ENCODE results near the gene TUBB6.

TUBB6 gene

GRCh38 chr18:12307701-12308385, at the start of gene TUBB6:
TUBB6 (plus strand) TSS chr18:12308241; CDS start chr18:12308293, 52 bp downstream.
- DNase-seq: peak; percentile 56

- no peak for DNase-seq
Observed at GRCh38 chr18:12258719-12259705, 49.0 kb upstream of the TUBB6 start.

GRCh38 chr18:12262748-12263147, 45.3 kb upstream of the TUBB6 start:
- no peak for DNase-seq

- no peak for DNase-seq
Observed at GRCh38 chr18:12264864-12265263, 43.2 kb upstream of the TUBB6 start.

GRCh38 chr18:12271376-12272235, 36.4 kb upstream of the TUBB6 start:
- DNase-seq: peak; percentile 70

GRCh38 chr18:12274793-12275192, 33.2 kb upstream of the TUBB6 start:
- DNase-seq: no peak

GRCh38 chr18:12276736-12277554, 31.1 kb upstream of the TUBB6 start:
- no peak for DNase-seq

- peak; percentile 48 for DNase-seq
Observed at GRCh38 chr18:12278215-12278671, 29.8 kb upstream of the TUBB6 start.

GRCh38 chr18:12278741-12279682, 29.0 kb upstream of the TUBB6 start:
- peak; percentile 87 for DNase-seq

- DNase-seq: no peak
Observed at GRCh38 chr18:12279781-12280531, 28.1 kb upstream of the TUBB6 start.

- DNase-seq: peak; percentile 28
Observed at GRCh38 chr18:12281861-12282260, 26.2 kb upstream of the TUBB6 start.

- peak; percentile 77 for DNase-seq
Observed at GRCh38 chr18:12282442-12283039, 25.5 kb upstream of the TUBB6 start.

- DNase-seq: peak; percentile 35
Observed at GRCh38 chr18:12283256-12283655, 24.8 kb upstream of the TUBB6 start.

- DNase-seq: no peak
Observed at GRCh38 chr18:12283666-12284065, 24.4 kb upstream of the TUBB6 start.

GRCh38 chr18:12287131-12287681, 20.8 kb upstream of the TUBB6 start:
- DNase-seq: no peak

GRCh38 chr18:12287684-12288402, 20.2 kb upstream of the TUBB6 start:
- DNase-seq: peak; percentile 90

GRCh38 chr18:12288403-12288755, 19.7 kb upstream of the TUBB6 start:
- DNase-seq: no peak

GRCh38 chr18:12290086-12290485, 18.0 kb upstream of the TUBB6 start:
- no peak for DNase-seq

GRCh38 chr18:12291161-12291560, 16.9 kb upstream of the TUBB6 start:
- no peak for DNase-seq

Measured in NCI-H226 (cell line).